ENCODE measurements around the gene RAB11B. TPM values are rescaled to one million over a fixed set of nuclear protein-coding genes. Genes with fewer than 3 reads are reported as not detected.

The RAB11B gene
- total and polyA plus RNA-seq, 9 of the 15 experiments (the other 6 are each of a cell fraction or from before 2014, with no cell fraction given) = 0.74 to 71.0 (median 13.8) TPM

DNA sequence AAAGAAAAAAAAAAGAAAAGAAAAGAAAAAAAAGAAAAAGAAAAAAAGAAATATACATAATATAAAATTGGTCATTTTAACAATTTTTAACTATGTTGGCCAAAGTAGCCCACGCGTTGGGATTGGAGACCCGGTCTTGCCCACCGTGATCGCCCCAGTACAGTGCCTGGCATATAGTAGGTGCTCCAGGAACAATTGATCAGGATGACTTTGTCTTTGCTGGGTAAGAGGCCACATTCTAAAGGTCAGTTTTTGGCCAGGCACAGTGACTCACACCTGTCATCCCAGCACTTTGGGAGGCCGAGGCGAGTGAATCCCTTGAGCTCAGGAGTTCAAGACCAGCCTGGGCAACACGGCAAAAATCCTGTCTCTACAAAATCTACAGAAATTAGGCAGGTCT, 30.0 kb upstream of the RAB11B start:
- no peak overlapping the region for H2AFZ ChIP-seq (ENCODE audit: low read depth, low read length)
- in situ Hi-C loops (cut with MboI) = no loop called here
- no peaks in the 10 kb centered on the region for H3K9me3 ChIP-seq (replicated peaks; ENCODE audit: control insufficient read depth, insufficient read depth, low read depth, low read length)
- BruUV-seq (replicated peaks) = no TSS peak
- TF ChIP-seq ZBTB1 (CRISPR knock-in tag; IDR thresholded peaks at IDR 0.05; ENCODE audit: borderline replicate concordance, low read depth) (no peak), ZNF408 (CRISPR knock-in tag; IDR thresholded peaks at IDR 0.05; ENCODE audit: low read depth) (no peak), KAT7 (CRISPR knock-in tag; IDR thresholded peaks at IDR 0.05; ENCODE audit: borderline replicate concordance) (no peak), JUNB (CRISPR knock-in tag; conservative IDR thresholded peaks at IDR 0.05) (no peak), RAD51 (IDR thresholded peaks at IDR 0.05; ENCODE audit: borderline replicate concordance, low read depth) (no peak), ZNF134 (CRISPR knock-in tag; conservative IDR thresholded peaks at IDR 0.05) (no peak), EHMT2 (IDR thresholded peaks at IDR 0.05) (no peak)
- TF ChIP-seq, protein P1, sequence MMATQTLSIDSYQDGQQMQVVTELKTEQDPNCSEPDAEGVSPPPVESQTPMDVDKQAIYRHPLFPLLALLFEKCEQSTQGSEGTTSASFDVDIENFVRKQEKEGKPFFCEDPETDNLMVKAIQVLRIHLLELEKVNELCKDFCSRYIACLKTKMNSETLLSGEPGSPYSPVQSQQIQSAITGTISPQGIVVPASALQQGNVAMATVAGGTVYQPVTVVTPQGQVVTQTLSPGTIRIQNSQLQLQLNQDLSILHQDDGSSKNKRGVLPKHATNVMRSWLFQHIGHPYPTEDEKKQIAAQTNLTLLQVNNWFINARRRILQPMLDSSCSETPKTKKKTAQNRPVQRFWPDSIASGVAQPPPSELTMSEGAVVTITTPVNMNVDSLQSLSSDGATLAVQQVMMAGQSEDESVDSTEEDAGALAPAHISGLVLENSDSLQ (IDR thresholded peaks at IDR 0.05) = no peak
- TF ChIP-seq, protein P2, sequence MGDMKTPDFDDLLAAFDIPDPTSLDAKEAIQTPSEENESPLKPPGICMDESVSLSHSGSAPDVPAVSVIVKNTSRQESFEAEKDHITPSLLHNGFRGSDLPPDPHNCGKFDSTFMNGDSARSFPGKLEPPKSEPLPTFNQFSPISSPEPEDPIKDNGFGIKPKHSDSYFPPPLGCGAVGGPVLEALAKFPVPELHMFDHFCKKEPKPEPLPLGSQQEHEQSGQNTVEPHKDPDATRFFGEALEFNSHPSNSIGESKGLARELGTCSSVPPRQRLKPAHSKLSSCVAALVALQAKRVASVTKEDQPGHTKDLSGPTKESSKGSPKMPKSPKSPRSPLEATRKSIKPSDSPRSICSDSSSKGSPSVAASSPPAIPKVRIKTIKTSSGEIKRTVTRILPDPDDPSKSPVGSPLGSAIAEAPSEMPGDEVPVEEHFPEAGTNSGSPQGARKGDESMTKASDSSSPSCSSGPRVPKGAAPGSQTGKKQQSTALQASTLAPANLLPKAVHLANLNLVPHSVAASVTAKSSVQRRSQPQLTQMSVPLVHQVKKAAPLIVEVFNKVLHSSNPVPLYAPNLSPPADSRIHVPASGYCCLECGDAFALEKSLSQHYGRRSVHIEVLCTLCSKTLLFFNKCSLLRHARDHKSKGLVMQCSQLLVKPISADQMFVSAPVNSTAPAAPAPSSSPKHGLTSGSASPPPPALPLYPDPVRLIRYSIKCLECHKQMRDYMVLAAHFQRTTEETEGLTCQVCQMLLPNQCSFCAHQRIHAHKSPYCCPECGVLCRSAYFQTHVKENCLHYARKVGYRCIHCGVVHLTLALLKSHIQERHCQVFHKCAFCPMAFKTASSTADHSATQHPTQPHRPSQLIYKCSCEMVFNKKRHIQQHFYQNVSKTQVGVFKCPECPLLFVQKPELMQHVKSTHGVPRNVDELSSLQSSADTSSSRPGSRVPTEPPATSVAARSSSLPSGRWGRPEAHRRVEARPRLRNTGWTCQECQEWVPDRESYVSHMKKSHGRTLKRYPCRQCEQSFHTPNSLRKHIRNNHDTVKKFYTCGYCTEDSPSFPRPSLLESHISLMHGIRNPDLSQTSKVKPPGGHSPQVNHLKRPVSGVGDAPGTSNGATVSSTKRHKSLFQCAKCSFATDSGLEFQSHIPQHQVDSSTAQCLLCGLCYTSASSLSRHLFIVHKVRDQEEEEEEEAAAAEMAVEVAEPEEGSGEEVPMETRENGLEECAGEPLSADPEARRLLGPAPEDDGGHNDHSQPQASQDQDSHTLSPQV (IDR thresholded peaks at IDR 0.05) = no peak
- TF ChIP-seq, protein P3, sequence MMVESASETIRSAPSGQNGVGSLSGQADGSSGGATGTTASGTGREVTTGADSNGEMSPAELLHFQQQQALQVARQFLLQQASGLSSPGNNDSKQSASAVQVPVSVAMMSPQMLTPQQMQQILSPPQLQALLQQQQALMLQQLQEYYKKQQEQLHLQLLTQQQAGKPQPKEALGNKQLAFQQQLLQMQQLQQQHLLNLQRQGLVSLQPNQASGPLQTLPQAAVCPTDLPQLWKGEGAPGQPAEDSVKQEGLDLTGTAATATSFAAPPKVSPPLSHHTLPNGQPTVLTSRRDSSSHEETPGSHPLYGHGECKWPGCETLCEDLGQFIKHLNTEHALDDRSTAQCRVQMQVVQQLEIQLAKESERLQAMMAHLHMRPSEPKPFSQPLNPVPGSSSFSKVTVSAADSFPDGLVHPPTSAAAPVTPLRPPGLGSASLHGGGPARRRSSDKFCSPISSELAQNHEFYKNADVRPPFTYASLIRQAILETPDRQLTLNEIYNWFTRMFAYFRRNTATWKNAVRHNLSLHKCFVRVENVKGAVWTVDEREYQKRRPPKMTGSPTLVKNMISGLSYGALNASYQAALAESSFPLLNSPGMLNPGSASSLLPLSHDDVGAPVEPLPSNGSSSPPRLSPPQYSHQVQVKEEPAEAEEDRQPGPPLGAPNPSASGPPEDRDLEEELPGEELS (CRISPR knock-in tag; IDR thresholded peaks at IDR 0.05; ENCODE audit: borderline replicate concordance) = no peak
- no peaks in the 10 kb centered on the region for H3K79me2 ChIP-seq (ENCODE audit: control insufficient read depth, insufficient read depth, low read length)
- peaks cover 14 to 16% of the 10 kb centered on the region in 2 experiments for H3K4me1 ChIP-seq (replicated peaks in 1 of 2; ENCODE audit: control insufficient read depth in 2 of 2, insufficient read depth in 2 of 2, low read length in 2 of 2)
- FAIRE-seq (no peak), ATAC-seq (no peak), DNase-seq (ENCODE audit: extremely low read depth in 1 of 4, low spot score in 3 of 4) (no peak)
- ChIA-PET POLR2A (interaction anchor here (0.6 to 1.1 kb wide), 3 partner anchors 19 to 58 kb away, joined by 3 to 4 read pairs (median 4); no protein-coding TSS in a partner anchor), CTCF (ENCODE audit: low intra/inter-chr PET ratio) (no interaction called here)
- no peak overlapping the region for H3K9ac ChIP-seq (ENCODE audit: insufficient read depth in 1 of 2, low read depth in 2 of 2, low read length in 2 of 2)
- WGBS (ENCODE audit: insufficient coverage, low coverage, missing lambda C conversion rate) = 53% methylated on average over 8 of the region's 8 CpGs
- H4K20me1 ChIP-seq (replicated peaks; ENCODE audit: control insufficient read depth, insufficient read depth, low read length) = no peaks in the 10 kb centered on the region
- H3K27ac ChIP-seq (ENCODE audit: extremely low read depth, low read depth, low read length) = no peak overlapping the region
- H3K36me3 ChIP-seq (ENCODE audit: control insufficient read depth, insufficient read depth, low read length) = no peaks in the 10 kb centered on the region
- H3K4me2 ChIP-seq (ENCODE audit: insufficient read depth, low read length) = no peak overlapping the region
- peaks cover 0 to 12% of the 10 kb centered on the region in 2 experiments; a peak in 2 of 5 replicates for H3K27me3 ChIP-seq (ENCODE audit: control insufficient read depth in 2 of 2, insufficient read depth in 2 of 2, low read length in 2 of 2)
- intact Hi-C loops (cut with micrococcal nuclease) = no loop called here
- H3K9me1 ChIP-seq (ENCODE audit: control insufficient read depth, insufficient read depth, low read length) = no peaks in the 10 kb centered on the region
- no peak overlapping the region for H3K4me3 ChIP-seq

Measured in K562 (cell line).